GM21576 (cell line): ENCODE measurements around the gene AGXT2.

Experiments used
- ATAC-seq: cut with Tn5 transposase; IDR thresholded peaks from one replicate; pipeline ENCODE4 v1.9.1; 2021; ENCODE audit warnings: mild to moderate bottlenecking, moderate library complexity; ENCODE audit not compliant: unreplicated experiment

Gene AGXT2

DNA sequence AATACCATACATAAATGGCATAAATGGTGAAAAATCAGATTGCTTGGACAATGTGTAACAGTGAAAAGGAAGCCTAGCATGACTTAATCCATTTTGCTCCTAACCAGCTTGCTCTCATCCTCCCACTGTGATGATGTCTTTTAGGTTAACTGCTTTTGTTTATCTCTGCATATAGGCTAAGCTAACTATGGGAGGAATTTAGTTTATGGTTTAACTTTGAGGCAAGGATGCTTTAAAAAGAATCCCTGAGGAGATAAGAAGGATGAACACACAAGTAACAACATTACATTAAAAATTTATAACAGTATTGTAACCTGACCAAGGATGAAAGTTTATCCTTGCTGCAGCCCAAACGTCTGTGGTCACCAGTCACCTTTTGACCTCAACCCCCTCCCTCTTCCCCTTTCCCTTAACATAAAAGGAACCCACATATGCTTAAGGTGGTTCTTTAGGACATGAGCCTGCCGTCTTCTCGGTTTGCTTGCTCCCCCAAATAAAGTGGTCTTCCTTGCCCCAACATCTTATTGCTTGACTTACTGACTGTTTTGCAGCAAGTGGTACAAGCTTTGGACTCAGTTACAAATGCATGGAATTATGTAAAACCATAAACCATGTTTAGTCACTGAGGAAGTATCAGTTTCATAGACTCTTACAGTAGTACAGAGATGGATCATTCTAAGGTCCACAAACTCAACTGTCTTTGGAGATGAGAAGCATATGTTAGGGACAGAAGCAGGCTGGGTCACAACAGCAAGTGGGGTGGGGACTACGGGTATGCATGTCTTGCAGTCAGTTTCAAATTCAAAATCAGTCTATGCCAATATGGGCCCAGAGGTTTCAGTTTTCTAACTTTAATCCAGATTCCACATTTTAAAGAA is 31.3 kb downstream of the AGXT2 start:
- ATAC-seq, result no peak

- no peak for ATAC-seq
Observed at GRCh38 chr5:35015063-35015462, 32.7 kb downstream of the AGXT2 start.

DNA sequence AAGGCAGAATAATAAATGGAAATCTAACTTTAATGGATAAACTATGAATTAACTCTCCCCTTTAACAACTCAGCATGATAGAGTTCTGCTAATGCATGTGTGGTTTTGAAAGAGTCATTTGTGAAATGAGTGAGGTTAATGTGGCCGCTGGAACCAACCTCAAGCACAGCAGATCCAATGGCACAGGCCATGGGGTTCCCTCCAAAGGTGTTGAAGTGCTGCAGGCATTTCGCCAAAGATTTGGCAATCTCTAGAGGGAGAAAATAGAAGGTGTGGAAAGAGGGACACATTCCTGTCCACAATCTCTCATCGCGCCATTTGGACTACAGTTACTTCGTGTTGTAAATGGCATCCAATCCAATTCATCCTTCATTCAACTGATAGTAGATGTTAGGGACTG is 35.0 kb downstream of the AGXT2 start:
- ATAC-seq, result no peak

GRCh38 chr5:35012365-35012764 is 35.4 kb downstream of the AGXT2 start:
- no peak for ATAC-seq

- ATAC-seq, result no peak
Observed at GRCh38 chr5:35010676-35011075, 37.1 kb downstream of the AGXT2 start.

DNA sequence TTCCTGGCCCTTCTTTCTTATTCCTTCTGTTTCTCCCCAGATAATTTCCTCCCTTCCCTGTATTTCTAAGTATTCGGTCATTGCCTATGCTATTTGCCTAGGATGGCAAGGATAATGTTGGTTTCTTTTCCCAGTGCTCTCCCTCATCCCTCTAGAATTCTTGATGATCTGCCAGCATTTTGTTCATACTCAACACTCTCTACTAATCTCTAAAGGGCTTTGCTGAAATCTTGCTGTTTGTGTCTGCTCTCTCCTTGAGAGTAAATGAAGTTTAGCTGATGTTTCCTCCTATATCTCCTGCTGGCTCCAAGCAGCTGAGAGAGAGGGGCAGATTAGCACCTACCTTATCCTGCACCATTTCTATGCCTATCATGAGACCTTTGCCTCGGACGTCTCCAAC is 38.1 kb downstream of the AGXT2 start:
- ATAC-seq, result no peak

- no peak for ATAC-seq
Observed at GRCh38 chr5:35009019-35009418, 38.7 kb downstream of the AGXT2 start.

GRCh38 chr5:35004771-35005170 is 43.0 kb downstream of the AGXT2 start:
- ATAC-seq, result no peak

DNA sequence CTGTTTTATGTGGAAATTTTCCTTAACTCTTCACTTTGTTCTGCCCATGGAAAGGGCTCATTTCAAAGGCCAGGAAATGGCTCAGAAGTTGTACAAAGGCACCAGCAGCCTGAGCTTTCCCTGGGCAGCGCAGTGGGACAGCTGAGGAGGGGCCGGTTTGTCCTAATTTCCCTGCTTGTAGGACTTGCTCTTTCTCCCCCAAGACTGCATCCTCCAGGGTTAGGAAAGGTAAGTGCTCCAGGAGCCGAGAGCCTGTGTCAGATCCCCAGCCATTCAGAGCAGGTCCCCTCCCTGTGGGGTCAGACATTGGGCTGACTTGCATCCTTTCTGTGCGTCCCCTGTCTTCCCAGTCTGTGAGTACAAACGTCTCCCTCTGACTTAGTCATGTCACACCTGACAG is 43.5 kb downstream of the AGXT2 start:
- no peak for ATAC-seq

GRCh38 chr5:35003018-35003957 is 44.5 kb downstream of the AGXT2 start:
- ATAC-seq, result peak; percentile 83

DNA sequence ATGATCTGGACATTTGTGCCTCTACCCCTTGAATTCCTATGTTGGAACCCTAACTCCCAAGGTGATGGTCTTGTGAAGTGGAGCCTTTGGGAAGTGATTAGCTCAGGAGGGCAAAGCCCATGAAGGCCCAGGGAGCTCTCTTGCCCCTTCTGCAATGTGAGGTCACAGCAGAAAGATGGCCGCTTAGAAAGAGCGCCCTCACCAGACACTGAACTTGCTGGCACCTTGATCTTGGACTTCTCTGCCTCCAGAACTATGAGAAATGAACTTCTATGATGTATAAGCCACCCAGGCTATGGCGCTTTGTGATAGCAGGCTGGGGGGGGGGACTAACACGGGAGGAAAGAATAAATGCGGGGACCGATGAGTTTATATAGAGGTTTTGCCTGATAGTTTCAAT is 45.3 kb downstream of the AGXT2 start:
- ATAC-seq, result no peak

GRCh38 chr5:35001842-35002241 is 45.9 kb downstream of the AGXT2 start:
- ATAC-seq, result no peak

- no peak for ATAC-seq
Observed at GRCh38 chr5:34998058-34998789, 49.5 kb downstream of the AGXT2 start.

DNA sequence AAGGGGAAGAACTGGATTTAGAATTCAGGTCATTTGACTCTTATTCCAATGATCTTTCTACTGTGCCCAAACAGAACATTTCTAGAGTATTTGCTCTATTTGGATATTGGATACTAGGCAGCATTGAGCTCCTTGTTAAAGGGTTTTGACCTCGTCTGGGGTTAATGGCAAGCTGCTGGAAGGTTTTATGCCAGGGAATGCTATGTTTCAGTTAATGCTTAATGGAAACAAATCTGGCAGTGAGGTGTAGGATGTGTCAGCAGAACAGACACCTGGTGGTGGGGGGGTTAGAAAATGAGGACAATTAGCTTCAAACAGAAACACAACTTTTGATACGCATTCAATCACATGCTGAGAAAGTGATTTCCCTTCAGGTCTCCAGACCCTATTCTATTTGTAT is 51.5 kb downstream of the AGXT2 start:
- no peak for ATAC-seq

DNA sequence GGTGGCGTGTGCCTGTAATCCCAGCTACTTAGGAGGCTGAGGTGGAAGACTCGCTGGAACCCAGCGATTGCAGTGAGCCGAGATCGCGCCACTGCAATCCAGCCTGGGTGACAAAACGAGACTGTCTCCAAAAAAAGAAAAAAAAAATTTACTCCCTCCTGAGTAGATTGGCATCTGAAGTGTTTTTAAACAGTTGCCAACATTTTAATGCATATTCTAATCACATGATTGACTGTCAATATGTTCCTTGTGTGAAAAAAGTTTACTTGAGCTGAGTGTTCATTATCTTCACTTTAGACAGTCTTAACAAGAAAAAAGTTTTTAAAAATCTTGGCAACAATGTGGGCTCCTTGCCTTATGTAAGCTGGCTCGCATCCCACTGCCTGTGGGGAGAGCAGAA is 53.8 kb downstream of the AGXT2 start:
- no peak for ATAC-seq

DNA sequence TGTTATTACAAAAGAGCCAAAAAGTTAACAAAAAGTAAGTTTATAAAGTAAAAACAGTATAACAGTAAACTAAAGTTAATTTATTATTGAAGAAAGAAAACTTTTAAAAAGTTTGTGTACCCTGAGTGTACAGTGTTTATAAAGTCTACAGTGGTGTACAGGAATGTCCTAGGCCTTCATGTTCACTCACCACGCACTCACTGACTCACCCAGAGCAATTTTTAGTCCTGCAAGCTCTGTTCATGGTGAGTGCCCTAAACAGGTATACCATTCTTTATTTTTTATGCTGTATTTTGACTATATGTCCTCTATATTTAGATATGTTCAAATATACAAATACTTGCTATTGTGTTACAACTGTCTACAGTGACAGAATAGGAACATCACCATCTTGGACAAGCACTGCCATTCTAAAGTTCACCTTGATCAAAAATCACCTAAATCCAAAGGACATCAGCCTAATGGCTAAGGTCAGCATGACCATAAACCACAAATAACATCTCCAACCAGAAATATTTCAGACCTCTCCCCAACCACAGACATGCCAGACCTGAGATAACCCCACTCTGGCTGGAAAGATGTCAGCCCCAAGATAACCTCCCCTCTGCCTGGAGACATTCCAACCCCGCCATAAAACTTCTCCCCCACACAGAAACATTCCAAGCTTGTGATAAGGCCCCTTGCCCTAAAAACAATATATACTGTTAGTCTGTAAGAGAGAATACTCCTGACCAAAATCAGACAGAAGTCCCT is 56.1 kb downstream of the AGXT2 start:
- no peak for ATAC-seq

DNA sequence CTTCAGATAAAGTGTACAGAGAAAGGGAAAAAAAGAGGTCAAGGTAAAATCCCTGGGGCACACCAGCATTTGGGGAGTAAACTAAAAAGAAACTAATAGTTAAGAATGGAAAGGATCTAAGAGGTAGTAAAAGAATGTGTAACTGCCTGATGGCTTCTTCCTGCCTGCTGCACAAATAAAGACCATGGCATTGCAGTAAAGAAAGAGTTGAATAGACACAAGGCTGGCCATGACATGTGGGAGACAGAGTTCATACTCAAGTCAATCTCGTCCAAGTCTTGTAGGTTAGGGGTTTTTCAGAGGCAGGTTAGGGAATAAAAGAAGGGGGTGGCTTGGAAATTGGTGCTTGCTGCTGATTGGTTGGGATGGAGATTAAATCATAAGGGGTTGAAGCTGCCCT is 60.8 kb downstream of the AGXT2 start:
- no peak for ATAC-seq

DNA sequence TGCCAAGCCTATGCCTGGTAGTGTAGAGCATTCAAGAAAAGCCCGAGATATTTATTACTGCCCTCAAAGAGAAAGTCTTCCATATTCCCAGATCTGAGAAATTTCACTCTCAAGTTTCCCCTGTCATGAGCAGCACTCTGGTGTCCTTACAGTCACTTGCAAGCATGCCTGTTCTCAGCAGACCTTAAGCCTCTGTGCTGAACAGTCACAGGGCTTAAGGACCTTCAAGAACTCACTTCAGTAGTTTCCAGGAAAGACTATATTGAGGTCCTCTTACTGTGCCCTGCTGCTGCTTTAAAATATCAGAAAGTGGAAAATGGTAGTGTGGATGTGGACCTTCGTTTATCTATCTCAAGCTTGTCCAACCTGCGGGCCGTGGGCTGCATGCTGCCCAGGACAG is 64.9 kb downstream of the AGXT2 start:
- ATAC-seq, result no peak

DNA sequence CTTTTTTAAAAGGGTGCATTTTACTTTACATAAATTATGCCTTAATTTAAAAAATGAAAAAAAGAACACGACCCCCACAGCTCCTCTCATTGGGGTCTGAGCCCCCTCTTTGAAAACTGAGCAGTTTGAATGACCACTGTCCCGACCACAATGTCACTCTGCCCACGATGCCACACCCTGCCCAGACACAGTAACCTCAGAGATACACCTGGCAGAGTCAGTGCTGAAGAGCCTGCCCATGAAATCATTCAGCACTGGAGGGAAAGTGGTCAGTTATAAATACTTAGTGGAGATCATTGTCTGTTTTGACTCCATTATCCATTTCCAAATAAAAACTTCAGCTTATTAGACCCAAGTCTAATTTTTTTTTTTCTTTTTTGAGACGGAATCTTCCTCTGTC is 69.1 kb downstream of the AGXT2 start:
- no peak for ATAC-seq

- ATAC-seq, result peak; percentile 72
Observed at GRCh38 chr5:34977934-34978613, 69.7 kb downstream of the AGXT2 start.
